Measurements from ENCODE around the gene AIG1.
"Not testable (repeated sequence)": the region's sequence is repeated elsewhere in the genome, so short reads cannot be mapped to it uniquely, and the experiment has no call there.

Gene AIG1

DNA sequence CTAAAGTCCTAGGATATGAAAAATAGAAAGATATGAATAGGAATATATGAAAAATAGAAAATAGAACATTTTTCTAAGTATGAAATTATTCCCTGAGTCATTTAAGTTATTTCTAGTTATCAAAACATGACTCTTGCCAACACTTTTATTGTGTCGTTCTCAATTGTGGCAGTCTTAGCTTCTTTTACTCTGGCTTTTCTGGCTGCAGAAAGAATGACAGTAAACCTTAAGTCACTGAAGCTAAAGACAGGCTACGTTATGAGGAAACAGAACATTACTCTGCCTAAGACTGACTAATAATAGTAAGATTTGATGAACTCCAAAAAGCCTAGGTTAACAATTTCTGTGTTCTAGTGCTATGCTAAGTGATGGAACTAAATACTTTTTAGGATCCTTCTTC is 74.6 kb downstream of the AIG1 start:
- DNase-seq: no peak

GRCh38 chr6:143135797-143136561 is 75.3 kb downstream of the AIG1 start:
- no peak for DNase-seq

DNA sequence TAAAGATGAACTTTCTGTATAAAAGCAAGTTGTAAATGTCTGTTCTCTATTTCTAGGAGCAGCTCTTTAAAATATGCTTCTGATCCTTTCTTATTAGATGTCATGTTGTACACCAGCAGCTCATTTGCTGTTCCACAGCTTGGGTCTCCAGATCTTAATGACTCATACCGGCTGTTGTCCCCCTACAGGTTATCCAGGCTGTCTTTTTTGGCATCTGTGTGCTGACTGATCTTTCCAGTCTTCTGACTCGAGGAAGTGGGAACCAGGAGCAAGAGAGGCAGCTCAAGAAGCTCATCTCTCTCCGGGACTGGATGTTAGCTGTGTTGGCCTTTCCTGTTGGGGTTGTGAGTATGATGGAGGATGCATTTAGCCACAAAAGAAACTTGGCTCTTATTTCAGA is 76.0 kb downstream of the AIG1 start:
- no peak for DNase-seq

- DNase-seq: no peak
Observed at GRCh38 chr6:143139239-143139784, 78.6 kb downstream of the AIG1 start.

DNA sequence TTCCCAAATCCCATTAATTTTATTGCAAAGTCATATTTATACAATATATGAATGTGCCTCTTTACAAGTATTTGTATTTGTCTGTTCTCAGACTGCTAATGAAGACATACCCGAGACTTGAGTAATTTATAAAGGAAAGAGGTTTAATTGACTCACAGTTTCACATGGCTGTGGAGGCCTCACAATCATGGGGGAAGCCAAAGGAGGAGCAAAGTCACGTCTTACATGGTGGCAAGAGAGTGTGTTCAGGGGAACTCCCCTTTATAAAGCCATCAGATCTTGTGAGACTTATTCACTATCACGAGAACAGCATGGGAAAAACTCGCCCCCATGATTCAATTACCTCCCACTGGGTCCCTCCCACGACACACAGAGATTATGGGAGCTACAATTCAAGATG is 79.2 kb downstream of the AIG1 start:
- DNase-seq: not testable (repeated sequence)

GRCh38 chr6:143140767-143141166 is 80.1 kb downstream of the AIG1 start:
- DNase-seq: no peak

- no peak for DNase-seq
Observed at GRCh38 chr6:143141442-143141841, 80.8 kb downstream of the AIG1 start.

DNA sequence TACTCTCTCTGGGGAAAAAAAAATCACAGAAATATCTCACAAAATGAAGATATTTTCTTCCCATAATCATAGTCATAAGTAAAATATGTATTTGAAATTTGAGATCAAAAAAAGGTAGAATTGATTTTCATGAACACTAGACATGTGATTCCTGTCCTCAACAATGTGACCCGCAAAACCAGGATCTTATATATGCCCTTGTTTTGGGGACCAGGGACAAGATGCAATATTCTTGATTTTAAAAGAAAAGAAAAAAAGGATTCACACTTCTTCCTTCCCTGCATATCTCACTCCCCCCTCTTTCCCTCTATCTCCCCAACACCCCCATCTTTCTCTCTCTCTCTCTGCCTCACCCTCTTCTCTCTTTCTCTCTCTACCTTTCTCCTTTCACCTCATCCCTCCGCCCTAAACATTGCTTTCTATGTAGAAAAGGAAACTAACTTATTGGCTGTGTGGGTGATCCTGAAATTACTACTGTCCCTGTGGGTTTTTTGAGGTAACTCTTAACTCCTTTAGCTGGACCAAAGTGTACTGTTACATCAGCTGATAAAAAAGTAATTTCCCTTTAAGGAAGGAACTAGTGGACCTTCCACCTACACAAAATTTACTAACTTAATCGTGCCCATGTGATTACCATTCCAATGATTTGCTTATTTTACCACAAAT is 85.6 kb downstream of the AIG1 start:
- no peak for DNase-seq

GRCh38 chr6:143149771-143150170 is 89.1 kb downstream of the AIG1 start:
- no peak for DNase-seq

- DNase-seq: no peak
Observed at GRCh38 chr6:143150281-143150680, 89.6 kb downstream of the AIG1 start.

DNA sequence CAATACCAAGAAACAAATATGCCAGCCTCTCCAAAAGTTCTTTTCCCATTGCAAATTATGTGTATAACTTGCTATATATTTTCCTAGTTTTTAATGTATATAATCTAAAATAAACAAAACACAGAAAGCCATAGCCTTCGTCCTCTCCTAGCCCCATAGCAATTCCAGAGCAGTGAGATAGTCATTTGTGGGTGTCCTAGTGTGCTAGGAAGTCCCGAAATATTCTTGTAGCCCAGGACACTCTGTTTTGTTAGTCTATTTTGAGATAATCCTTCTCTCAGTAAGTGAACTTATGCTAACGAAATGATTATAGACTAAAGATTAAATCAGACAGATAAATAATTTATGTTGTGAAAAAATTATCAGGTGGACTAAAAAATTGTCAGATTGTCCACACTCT is 90.7 kb downstream of the AIG1 start:
- DNase-seq: no peak

- no peak for DNase-seq
Observed at GRCh38 chr6:143155681-143156080, 95.0 kb downstream of the AIG1 start.

DNA sequence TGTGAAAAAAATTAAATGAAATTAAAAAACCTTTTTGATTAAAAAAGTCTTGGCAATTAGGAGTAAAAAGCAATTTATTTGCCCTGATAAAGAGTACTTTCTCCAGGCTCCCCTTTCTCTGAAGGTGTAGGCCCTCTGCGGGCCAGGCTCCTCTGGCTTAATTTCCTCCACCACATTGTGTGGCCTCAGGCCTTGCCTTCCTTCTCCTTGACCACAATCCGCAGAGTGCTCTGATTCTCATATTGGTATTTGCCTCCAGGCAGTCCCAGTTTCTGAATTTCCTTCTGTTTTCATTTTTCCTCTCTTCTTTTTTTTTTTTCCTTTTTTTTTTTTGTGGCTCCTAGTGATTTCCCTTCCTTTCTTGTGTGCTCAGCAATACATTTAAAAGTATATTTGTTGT is 96.4 kb downstream of the AIG1 start:
- DNase-seq: no peak

GRCh38 chr6:143158113-143158581 is 97.5 kb downstream of the AIG1 start:
- no peak for DNase-seq

DNA sequence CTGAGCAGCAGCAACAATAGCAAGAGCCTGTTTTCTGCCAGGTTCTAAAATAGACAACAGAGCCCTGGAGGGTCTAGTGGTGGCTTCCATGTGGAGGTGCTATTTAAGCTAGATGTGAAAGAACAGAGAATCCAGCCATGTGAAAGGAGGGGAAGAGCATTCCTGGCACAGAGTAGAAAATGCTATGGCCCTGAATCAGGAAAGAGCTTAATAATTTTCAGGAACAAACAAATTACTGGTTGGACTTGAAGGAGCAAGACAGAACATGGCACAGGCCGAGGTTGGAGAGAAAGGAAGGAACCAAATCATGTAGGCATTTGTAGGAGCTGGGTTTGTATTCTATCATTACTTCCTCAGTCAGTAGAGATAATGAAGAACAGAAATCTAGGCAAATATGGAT is 98.3 kb downstream of the AIG1 start:
- DNase-seq: no peak

- no peak for DNase-seq
Observed at GRCh38 chr6:143160015-143160414, 99.3 kb downstream of the AIG1 start.

DNA sequence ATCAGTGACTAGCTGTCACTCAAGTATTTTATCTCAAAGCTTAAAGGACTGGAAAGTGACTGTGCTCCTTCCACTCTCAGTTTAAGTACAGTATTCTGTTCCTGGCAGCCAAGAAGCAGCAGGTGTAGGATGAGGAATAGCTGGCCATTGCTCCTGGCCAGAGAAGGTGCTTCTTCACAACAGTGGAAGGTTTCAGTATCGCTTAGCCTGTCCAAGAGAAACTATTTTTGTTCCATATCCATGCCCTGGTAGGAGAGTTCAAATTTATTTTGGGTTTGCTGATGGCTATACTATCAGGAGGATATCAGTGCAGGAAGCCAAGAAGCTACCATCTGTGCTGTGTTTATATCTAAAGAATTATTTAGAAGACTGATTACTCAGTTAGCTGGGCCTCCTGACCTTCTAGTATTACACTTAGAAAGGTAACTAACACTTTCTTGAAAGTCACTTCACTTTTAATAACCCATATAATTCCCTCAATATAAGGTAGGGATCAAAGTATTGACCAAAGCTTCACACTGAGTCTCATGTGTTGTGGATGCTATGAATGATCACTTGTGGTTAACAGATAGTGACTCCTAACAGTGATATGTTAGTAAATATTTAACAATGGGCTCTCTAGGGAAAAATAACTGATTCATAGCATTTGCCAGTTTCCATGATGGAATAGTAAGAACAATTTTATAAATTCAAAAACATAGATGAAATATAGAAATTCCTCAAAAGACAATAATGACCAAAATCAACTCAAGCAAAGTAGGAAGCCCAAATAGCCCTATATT is 99.9 kb downstream of the AIG1 start:
- DNase-seq: no peak

DNA sequence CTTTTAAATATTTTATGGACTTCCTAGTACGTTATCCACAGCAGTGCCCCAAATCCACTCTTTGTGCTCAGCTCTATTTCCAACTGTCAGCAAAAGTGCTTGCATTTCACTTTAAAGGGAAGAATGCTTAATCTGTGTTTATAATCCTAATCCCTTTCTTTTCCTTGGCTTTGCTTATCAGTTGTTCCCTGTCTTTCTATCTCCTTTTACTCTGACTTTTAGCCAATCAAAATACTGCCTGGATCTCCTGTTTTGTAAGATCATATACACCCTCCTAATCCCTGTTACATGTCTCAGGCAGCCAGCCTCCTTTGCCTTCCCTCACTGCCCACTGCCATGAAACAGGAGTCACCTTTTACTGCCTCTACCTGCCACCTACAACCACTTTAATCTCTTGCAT is 102.9 kb downstream of the AIG1 start:
- no peak for DNase-seq

DNA sequence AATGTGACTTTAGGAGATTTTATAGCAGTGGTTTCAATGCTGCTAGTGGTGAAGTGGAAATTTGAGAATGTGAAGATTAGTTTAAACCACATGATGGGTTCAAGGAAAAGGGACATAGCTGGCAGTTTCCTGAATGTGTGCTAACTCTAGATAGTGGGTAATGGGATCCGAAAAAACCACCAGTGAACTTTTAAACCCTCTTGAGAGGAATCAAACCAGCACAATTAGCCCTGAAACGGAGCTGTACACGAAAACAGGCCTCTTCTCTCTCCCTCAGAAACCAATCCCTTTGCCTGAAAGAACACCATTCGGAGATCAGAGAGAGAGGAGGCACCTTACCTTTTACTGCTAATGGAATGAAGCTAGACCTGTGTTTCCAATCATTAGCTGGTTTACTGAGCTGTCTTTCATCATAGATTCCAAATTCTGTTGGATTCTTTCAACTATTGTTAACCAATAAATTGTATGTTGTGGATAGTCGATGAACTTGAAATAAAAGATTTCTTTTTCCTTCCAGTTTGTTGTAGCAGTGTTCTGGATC is 103.9 kb downstream of the AIG1 start:
- peak; percentile 5 to 21 for DNase-seq

DNA sequence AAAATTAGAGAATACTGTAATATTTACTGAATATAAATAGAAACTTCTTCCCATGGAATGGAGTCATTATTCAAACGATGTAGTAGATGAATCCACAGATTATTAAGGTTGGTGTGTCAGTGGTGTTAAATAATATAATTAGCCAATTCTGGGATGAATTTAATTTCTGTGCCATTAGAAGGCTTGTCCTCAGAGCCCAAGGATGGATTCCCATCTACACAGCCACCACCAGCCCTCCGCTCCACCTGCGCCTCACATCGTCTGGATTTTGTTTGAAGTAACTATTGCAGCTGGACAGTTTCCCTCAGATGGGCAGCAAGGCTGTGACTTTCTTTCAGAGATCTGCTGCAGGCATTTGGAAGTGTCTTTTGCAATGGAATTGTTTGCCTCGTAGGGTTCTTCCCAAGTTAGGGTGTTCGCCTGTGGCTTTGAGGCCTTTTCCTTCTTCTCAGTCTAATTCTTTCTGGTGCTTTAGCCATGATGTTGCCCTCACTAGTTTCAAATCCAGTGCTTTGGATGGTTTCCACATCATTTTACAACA is 104.7 kb downstream of the AIG1 start:
- DNase-seq: no peak

DNA sequence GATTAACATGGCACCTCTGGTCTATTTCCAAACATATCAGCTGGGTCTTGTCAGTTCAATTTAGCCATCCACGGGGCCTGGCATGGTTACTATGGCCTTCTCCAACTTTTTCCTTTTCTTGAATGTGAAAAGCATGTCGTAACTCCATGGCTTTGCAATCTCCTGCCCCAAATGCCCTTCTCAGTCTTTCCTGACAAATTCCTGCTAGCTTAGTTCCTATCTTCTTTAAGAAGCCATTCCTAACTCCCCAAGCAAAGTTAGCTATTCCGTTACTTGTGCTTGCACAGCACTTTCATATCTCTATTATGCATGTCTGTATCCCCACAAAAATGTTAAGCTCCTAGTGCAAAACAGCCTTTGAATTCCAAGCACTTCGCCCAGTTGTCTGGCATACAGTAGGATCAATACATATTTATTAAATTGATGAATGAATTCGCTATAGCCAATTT is 105.6 kb downstream of the AIG1 start:
- DNase-seq: no peak

- no peak for DNase-seq
Observed at GRCh38 chr6:143167224-143167623, 106.5 kb downstream of the AIG1 start.

GRCh38 chr6:143168396-143168816 is 107.7 kb downstream of the AIG1 start:
- not testable (repeated sequence) for DNase-seq

Data from NCI-H187 (cell line).